GM13976 (cell line): Measurements from ENCODE around the gene DAP3.
"Not testable (repeated sequence)": the region's sequence is repeated elsewhere in the genome, so short reads cannot be mapped to it uniquely, and the experiment has no call there.

Experiments used
- DNase-seq: peaks from one replicate; pipeline ENCODE4 v3.0.0; 2012; ENCODE audit warnings: low spot score
- in situ Hi-C: fragments of 300-500 bp; cut with MboI; formaldehyde crosslinking; loops from one replicate; pipeline ENCODE4 v1.12.0; 2022; ENCODE audit warnings: low sequenced_read_pairs, mixed read lengths, inconsistent platforms; ENCODE audit not compliant: unreplicated experiment
- TF ChIP-seq, protein P1 (sequence below): IDR thresholded peaks from 2 replicates; pipeline ENCODE4 v1.5.1; 2012; ENCODE audit warnings: borderline replicate concordance, mild to moderate bottlenecking; ENCODE audit not compliant: insufficient read depth; ENCODE audit errors: extremely low read depth, missing control alignments, control extremely low read depth

The DAP3 gene

DNA sequence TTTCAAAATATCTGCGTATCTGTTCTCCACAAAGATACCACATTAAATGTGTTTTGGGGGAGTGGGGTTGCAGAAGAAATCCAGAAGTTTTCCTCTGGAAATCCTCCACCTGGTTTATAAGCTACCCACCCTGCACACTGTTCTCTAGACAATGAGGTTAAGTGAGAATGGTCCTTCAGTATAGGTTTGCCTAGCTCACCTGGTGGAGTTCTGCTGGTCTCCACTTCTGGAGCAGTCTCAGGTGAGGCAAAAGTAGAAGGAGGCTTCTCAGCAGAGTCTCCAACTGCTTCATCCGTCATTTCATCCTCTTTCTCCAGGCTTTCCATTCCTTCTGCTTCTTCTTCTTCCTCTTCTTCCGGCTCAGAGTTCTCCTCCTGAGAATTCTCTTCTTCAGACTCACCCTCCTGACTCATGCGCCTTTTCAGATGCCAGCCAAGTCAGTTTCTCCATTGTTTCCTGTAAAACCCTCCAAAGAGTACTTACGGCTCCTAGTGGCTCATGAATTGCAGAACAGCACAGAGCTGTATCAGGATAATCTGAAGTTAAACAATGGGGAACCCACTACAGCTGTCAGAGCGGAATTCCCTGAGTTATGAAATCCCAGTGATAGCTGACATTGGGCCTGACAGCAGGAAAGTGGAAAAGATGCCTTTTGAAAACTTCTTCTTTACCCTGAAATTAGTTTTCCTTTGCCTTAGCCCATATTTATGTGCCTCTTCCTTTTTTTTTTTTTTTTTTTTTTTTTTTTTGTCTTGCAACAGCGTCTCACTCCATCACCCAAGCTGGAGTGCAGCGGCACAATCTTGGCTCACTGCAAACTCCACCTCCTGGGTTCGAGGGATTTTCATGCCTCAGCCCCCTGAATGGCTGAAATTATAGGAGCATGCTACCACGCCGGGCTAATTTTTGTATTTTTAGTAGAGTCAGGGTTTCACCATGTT, 40.4 kb upstream of the DAP3 start:
- TF ChIP-seq, protein P1, sequence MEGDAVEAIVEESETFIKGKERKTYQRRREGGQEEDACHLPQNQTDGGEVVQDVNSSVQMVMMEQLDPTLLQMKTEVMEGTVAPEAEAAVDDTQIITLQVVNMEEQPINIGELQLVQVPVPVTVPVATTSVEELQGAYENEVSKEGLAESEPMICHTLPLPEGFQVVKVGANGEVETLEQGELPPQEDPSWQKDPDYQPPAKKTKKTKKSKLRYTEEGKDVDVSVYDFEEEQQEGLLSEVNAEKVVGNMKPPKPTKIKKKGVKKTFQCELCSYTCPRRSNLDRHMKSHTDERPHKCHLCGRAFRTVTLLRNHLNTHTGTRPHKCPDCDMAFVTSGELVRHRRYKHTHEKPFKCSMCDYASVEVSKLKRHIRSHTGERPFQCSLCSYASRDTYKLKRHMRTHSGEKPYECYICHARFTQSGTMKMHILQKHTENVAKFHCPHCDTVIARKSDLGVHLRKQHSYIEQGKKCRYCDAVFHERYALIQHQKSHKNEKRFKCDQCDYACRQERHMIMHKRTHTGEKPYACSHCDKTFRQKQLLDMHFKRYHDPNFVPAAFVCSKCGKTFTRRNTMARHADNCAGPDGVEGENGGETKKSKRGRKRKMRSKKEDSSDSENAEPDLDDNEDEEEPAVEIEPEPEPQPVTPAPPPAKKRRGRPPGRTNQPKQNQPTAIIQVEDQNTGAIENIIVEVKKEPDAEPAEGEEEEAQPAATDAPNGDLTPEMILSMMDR: no peak
- no peak for DNase-seq
- in situ Hi-C loops: no loop called here

DNA sequence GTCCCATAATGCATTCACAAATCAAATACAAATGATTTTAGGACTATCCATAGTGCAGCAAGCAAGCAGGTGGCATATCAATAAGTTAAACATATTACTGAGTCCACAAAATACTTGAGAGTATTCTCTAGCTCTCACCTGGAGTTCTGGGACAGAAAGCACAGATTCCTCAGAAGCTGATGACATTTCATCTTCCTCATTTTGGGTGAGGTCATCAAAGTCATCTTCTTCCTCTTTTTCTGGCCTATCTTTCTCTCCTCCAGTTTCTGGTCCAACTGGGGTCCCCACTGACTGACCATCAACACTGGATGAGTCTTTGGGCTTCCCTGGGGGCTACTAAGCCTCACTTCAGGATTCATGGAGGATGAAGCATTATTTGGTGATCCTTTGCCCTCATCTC, 39.2 kb upstream of the DAP3 start:
- TF ChIP-seq, protein P1: no peak
- DNase-seq: no peak
- in situ Hi-C loops: no loop called here

DNA sequence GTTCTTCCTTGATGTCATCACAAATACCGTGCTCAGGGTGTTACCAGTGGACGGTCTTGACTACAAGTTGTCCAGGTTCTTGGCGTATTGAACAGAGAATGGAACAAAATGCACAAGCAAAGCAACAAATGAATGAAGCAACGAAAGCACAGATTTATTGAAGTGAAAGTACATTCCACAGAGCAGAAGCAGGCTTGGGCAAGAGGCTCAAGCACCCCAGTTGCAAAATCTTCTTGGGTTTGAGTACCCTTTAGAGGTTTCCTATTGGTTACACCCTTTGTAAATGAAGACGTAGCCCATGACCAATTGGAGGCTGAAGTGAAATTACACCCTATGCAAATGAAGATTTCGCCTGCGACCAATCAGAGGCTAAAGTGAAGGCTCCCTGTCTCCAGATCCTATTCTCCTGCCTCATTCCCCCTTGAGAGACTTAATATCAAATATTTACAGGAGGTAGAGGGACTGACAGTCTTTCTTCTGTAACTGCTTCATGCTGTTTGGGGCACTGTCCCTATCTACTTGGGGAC, 38.6 kb upstream of the DAP3 start:
- in situ Hi-C loops: no loop called here
- DNase-seq: no peak
- TF ChIP-seq, protein P1: no peak

DNA sequence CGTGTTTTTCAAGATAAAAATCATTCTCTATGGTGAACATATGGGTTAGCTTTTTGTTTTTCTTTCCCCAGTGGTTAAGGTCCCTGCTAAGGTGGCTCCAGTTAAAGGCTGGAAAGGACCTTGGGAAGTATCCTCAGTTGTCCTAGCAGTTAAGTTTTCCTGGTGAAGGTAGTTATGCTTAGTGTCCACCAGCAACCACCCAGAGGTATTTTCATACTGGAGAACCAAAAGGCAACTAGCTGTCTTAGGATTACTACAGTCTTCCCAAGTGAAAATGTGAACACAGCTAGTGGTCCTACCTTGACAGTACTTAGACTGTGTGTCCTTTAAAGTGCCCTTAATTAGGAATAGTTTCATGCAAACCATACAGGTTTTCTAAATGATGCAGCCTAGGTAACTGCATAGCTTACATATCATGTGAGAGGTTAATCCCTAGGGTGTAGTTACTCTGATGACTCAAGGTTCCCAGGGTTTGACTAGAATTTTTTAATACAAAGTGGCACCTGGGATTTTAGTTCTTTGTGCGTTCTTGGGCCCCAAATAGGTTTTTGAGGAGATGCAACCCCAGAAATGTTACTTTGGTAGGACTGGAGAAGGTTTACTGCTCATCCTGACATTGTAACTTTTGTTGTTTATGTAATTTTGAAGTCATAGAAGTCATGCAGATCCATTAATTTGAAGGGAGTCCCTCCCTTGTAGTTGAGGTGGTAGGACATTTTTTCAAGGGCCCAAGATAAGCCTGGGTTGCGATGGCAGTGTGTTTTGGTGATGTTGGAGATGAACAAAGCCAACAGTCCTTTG, 36.8 kb upstream of the DAP3 start:
- TF ChIP-seq, protein P1: no peak
- in situ Hi-C loops: no loop called here
- DNase-seq: no peak

DNA sequence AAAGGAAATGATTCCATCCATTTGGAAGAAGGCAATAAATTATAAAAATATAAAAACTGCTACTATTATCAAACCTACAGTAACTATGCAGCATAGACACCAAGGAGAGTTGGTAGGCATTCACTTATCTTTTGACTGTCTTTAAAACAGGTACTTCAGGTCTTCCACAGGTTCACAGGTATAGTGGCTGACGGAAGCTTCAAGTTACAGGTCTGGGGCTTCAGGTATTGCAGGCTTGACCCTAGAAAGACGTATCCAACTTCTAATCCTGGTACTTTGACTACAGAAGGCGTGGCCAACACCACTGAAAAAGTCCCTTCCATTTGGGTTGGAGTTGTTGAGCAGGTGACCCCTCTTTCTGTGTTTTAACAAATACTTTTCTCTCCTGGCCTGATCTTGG, 35.9 kb upstream of the DAP3 start:
- DNase-seq: no peak
- TF ChIP-seq, protein P1: no peak
- in situ Hi-C loops: no loop called here

DNA sequence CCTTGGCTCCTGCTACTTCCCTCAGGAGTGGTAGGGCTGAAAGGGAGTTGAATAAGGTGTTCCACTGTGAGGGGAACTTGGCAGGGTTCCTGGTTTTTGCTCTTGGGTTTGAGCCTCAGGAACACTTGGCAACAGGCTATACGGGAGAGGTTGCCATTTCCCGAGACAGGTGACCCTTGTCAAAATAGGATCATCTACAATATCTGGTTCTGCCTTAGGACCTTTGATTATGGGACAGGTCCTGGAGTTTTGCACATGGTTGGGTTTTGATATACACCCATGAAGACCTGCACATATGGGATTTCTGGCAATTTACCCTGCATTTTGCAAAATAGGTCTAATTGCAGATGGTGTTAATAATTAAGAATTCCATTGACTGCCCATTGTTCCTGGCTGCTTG, 31.4 kb upstream of the DAP3 start:
- DNase-seq: no peak
- TF ChIP-seq, protein P1: no peak
- in situ Hi-C loops: no loop called here

DNA sequence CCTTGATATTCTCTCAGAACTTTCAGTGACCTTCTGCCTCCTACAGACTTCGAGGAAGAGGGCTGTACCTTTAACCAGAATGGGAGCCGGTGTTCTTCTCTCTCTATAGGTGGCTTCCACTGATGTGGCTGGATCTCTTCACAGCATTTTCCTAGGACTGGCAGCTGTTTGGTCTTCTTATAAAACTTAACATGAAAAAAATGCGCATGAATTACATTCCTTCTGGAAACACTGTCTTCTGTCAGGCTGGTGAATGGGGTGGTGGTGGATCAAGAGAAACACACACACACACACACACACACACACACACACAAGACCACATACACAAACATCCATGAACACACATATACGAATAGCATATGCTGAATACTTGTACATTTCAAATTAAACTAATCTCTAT, 27.7 kb upstream of the DAP3 start:
- in situ Hi-C loops, DNase-seq: not testable (repeated sequence)
